ENCODE measurements around the gene ATP6AP1.

Gene ATP6AP1

DNA sequence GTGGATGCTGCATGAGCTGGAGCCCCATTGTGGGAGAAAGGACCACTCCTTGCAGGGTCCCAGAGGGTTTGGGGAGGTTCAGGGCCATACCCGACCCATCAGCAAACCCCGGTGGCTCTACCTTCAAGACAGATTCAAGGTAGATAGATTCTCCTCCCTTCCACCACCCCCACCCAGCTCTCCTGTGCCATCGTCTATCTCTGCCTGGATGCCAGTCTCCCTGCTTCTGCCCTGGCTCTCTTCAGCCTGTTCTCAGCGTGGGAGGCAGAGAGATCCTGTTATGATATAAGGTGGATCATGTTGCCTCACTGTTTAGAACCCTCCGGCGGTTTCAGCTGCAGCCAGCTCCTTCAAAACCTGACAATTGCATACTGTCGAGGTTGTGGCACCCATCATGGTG lies 45.2 kb downstream of the ATP6AP1 start:
- DNase-seq, result no peak

DNA sequence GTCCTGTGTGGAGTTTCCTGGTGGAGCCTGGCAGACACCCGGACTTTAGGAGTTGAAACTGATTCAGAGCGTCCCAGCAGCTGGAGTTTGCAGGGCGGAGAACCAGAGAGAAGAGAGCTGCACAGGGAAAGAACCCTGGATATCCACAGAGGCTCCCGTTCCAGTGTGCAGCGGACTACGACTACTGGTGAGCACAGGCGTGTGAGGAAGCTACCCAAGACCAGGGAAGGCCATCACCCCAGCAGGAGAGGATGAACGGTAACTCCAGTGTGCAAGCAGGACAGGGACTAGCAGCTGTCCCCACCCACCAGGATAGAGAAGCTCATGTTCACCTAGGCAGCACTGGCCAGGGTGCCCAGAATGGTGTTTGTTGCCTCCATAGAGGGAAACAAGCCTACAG lies 48.3 kb downstream of the ATP6AP1 start:
- no peak for DNase-seq

DNA sequence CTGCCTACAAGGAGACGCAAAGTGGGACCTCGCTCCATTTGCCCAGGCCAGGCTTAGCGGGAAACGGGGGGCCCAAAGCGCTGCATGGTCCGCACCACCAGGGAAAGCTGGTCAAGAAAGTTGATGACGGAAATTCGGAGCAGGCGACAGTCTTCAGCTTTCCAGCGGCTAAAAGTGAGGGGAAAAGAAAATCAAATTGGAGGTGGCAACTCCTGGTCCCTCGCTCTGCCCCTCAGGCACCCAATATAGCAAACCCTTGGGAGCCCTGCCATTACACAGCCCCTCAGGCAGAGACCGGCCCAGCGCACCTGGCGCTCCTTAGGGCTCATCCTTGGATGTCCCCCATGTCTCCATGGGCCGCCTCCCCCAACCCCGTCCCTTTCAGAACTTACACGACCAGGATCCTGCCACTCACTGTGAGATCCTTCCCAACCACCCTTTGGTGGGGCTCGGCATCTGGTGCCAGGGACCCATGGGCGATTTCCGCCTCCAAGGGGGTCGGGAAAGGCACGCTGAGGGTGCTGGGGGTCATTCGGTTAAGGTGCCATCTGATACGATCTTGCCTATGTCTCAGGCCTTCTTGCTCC lies 49.5 kb downstream of the ATP6AP1 start:
- no peak for DNase-seq

DNA sequence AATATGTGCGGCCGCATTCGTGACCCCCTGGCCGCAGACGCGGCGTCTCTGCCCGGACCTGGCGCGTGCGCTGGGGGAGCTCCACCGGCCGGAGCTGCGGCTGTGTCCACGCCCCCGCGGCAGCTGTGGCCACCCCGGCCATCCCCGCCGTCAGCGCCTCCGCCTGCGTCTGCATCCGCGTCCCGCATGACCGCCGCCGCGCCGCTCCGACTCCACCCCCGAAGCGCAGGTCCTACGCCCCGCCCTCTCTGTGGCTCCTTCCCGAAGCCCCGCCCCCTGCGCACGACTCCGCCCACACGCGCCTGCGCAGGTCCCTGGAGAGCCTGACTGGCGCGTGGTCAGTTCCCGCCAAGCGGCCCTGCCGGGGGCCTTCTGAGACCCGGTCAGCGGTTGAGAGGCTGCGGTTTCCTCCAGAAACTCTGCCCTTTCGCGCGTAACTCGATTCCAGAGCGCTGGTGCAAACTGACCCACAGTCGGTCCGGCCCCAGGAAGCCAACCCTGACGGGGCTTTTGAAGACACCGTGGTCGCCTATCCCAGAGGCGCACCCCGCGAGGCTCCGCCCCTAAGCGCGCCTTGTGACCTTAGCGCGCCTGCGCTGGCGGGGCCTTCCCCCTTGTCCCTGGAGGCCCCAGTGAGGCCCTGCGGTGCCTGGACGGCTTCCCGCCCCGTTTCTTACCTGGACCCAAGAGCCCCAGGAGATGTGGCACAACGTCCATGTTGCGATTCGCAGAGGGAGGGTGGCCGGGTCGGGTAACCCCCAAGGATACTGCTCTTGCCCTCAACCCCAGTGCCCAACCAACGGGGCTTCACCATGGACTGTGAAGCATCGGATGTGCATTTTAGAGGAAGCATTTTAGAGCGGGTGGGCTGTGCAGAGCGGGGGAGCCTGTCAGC lies 50.5 kb downstream of the ATP6AP1 start, which contains the start of gene LAGE3:
Gene LAGE3 (minus strand): TSS at position 554 of the 895 bp plus-strand sequence. CDS start 366 bp downstream, at position 188.
- DNase-seq, result peak; percentile 86

DNA sequence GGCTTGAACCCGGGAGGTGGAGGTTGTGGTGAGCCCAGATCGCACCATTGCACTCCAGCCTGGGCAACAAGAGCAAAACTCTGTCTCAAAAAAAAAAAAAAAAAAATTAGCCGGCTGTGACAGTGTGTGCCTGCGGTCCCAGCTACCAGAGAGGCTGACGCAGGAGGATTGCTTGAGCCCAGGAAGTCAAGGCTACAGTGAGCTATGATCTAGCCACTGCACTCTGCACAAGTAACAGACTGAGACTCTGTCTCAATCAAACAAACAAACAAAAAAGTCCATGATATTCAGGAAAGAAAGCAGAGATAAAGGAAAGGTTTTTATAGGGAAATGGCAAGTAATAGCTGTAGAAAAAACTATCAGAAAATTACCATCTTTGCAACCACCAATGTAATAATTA lies 52.7 kb downstream of the ATP6AP1 start:
- DNase-seq, result no peak

DNA sequence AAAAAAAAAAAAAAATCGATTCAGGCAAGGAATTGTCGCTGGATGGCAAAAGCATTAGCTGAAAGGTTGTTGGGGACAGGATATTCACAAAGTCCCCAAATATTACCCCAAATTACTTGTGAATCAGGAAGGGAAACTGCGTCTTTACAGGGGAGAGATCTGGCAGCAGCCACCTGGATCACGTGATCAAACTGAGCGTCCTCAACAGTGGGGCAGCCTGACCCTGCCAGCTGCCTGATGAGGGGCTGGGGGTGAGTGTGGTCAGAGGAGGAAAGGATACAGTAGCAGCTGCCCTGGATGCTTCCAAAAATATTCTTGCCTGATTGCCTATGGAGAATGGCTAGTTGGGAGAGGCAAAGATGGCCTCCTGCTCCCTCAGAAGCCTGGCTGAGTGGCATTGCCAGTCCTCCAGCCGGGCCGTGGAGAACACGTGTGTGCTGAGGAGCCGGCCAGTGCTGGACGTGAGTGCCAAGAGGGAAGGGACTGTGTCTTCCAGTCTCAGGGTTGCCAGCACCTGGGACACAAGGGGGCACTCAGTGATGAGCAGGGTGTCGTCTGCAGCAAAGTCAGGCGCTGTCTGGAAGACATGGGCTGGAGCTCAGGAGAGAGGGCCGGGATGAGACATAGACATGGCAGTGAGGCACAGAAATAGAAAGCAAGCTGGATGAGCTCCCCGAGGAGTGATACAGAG lies 53.6 kb downstream of the ATP6AP1 start:
- no peak for DNase-seq

DNA sequence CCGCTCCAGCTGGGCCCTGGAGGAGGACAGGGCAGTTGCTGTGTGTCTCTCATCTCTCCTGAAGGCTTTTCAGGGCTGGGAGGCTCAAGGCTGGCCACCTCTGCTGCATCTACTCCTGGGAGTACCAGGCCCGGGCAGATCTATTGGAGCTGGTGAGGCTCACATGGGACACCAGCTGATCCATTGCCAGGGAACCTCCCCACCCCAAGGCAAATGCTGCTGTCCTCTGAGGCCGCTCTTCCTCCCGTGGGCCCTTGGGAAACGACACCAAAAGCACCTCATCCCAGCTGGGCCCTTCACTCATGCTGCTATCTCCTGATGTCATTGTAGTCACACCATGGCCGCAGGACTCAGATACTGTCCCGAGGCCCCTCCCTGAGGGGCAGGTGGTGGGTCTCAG lies 54.3 kb downstream of the ATP6AP1 start:
- no peak for DNase-seq

DNA sequence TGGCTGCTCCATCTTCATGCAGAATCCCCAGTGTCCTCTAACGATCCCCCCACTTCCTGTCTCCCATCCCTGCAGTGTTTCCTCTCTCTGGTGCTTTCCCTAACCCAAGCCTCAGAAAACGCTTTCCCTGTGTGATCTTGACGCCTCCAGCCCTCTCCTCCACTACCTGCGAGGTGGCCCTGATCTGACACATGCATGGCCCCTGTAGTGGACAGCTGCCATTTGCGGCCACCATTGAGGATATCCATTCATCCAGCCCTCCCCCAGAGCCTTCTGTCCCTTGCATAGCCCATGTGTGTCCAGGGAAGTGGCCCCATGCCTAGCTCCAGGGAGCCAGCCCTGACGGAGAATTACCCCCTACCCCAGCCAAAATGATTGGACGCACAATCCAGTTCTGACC lies 54.8 kb downstream of the ATP6AP1 start:
- no peak for DNase-seq

DNA sequence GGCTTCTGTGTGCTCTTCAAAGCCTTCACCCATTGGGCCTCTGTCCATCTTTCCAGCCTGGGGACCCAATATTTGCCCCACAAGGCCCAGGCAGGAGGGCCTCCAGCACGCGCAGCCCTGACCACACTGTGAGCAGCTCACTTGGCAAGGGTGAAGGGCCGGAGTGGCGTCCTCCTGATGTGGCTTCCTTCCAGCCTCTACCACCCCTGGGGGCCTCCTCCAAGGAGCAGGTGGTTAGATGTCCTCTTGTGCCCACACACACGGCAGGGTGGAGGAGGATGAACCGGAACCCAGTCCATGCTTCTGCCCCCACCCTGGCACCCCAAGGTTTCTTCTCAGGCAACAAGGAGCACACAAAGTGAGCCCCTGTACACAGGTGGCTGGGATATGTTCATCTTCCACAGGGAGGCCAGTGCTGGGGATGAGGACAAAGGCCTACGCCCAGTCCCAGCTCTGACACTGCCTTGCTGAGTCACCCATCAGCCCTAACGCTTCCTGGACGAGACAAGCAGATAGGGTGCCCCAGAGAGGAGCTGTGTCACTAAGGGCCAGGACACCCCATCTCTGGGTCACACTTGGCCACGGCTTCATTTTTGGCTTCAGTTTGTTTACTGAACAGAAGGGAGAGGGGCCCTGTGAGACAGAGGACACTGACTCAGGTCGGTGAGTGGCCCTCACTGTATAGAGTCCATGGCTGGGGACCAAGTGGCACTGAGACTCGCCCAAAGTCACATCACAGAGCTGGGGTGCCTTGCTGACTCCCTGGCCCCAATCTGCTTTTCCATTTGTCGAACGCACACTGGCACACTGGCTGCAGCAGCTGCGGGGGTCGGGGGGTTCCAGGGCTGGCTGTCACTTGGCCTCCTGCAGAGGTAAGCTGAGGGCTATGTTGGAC lies 56.0 kb downstream of the ATP6AP1 start:
- no peak for DNase-seq

DNA sequence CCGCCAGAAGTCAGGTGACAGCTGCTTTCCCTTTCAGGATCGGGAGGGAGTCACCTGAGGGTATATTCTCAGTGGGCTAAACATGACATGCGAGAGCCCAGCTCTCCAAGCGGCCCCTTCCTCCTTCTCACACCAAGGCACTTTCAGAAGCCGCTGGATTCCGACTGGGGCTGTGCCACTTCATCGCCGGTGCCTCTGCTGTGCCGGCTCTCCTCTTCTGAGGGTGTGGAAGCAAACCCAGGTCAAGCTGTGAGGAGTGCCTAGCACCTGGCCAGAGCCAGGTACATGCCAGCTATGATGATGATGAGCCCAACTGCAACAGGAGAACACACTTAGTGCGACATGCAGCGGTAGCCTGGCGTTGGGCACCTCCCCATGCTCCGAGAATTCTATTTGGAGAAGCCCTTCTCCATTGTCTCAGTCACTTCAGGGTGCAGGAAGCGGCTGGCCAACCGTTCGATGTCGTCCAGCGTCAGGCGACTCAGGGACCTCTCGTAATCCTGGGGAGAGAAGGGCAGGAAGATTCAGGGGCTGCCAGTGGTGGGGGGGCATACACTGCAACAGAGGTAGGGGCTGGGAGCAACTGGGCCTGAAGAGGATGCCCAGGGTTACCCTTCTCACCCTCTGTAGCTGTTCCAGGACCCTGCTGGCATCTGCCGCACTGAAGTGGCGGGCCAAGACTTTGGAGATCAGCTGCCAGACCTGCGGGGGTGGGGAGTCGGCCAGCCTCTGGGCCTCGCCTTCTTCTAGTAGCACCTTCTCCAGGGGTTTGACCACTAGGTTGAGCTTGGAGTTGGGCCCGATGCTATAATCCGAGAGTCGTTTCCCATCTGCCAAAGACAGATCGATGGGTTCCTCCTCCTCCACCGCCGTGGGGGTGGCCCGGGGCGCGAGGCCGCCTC lies 56.9 kb downstream of the ATP6AP1 start:
- no peak for DNase-seq

DNA sequence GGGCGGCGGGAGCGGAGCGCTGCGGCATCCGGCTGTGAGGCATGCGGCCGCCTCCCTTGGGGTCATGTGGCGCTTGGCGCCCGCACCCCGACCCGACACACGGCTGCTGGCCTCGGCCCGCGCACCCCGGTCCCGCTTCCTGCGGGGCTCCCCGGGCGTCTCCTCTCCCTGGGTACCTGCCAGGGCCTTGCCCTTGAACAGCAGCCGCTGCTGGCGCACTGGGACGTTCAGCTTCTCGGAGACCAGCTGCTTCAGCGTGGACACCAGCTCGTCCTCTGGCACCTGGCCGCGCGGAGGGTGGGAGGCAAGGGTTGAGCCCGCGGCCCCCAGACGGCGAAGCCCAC lies 57.5 kb downstream of the ATP6AP1 start:
- no peak for DNase-seq

Data from GDM1 (cell line).